Measurements from ENCODE around the gene GRIA2.

Gene GRIA2

DNA sequence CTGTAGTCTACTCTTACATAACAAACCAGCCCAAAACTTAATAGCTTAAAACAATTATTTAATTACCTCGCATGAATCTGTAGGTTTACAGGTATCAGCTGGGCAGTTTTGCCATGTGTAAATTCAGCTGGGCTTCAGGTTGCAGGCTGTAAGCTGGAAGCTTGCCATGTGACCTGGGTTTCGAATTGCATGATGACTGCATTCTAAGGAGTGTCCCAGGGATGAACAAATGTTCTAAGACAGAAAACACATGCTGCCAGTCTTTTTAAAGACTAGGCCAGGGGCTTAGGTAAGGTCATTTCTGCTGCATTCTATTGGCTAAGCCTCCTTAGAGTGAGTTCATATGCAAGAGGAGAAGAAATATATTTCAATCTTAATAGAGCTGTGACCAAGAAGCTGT, 44.8 kb downstream of the GRIA2 start:
- no peak for DNase-seq (ENCODE audit: low read depth)

DNA sequence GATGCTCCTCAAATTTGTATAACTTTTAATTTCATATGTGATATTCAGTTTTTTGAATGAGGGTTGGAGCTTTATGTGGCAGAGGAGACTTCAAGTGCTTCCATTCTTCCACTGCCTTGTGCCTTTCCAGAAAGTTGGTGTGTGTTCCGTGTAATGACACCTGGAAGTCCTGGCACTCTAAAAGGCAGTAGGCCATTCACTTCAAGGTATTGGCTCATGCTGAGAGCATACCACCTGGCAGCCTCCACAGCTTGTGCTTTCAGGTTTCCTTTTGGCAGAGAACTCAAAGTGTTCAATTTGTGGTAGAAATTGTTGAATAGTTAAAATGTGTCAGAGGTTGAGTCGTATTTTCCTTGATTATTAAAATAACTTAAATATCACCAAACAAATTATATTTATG, 49.6 kb downstream of the GRIA2 start:
- DNase-seq (ENCODE audit: low read depth), result no peak

DNA sequence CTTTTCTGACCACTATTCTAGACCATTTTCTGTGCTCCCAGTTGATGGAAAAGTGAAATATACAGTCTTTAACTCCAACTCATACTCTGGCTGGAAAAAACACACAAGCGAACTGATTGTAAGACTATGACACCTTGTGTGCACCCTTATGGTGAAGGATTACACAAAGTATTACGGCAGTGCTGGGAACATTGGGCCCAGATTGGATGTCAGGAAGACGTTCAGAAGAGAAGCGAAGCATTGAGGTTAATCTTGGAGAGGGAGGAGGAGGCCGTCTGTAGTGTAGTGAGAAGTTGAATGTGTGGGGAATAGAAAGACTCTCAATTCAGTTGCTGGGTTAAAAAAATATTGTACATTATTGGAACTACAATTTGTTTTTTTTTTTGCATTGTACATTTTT, 50.0 kb downstream of the GRIA2 start:
- DNase-seq (ENCODE audit: low read depth), result no peak

DNA sequence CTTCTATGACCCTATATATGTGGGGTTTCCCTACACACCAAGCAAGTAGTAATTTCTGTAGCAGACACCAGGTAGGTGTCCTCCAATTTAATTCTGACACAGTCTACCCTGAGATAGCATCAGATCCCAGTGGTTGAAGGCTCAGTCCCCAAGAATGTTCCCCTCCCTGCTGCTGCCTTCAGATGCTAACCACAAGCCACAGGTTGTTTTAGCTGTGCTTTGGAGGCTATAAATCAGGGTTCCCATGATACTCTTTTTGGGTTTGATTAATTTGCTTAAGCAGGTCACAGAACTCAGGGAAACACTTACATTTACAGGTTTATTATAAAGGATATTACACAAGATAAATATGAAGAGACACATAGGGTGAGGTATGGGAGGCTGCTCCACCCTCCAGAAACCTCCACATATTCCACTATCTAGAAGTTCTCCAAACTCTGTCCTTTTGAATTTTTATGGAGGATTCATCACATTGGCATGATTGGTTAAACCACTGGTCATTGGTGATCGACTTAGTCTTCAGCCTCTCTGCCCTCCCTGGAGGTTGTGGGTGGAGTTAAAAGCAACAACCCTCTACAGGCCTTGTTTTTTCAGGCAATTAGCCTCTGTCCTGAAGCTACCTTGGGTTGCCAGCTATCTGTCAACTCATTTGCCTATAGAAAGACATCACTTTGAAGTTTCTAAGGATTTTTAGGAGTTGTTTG, 50.8 kb downstream of the GRIA2 start:
- DNase-seq (ENCODE audit: low read depth), result no peak

- no peak for DNase-seq (ENCODE audit: low read depth)
Measured at GRCh38 chr4:157280673-157281072, 60.1 kb downstream of the GRIA2 start.

- no peak for DNase-seq (ENCODE audit: low read depth)
Measured at GRCh38 chr4:157282019-157282418, 61.5 kb downstream of the GRIA2 start.

DNA sequence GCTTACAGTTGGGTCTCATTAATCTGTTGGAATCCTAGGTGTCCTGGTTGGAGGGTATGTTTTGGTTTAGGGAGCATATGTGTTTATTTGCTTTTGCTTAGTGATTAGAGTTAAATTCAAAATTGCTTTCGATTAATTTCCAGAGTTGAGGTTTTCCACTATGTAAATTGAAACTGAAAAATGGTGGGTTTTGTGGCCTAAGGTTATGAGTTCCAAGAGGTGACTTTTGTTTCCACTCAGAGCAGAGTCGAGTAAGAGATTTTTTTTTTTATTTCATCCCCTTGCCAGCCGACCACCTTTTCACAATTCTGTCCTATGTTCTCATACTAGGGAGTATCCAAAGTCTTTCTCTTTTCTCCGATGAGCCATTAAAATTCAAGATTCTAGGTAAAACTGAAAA, 66.9 kb downstream of the GRIA2 start:
- no peak for DNase-seq (ENCODE audit: low read depth)

DNA sequence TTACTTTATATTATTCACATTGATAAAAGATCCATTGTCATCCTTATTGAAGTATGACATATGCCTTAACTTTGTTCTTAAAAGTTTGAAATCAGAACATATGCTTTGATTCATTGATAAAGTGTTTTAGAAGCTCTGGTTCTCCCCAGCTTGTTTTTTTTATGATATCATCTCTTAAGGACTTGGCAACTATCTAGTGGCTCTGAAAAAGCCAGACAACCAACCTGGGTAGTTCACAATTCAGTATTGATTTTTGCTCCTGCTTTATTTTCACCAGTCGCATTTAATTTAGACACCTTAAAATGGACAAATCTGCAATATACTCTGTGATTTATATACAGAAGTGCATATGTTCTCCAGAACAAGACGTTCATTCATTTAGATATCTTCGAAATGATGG, 70.1 kb downstream of the GRIA2 start:
- DNase-seq (ENCODE audit: low read depth), result no peak

GRCh38 chr4:157291071-157291470, 70.5 kb downstream of the GRIA2 start:
- DNase-seq (ENCODE audit: low read depth), result no peak

DNA sequence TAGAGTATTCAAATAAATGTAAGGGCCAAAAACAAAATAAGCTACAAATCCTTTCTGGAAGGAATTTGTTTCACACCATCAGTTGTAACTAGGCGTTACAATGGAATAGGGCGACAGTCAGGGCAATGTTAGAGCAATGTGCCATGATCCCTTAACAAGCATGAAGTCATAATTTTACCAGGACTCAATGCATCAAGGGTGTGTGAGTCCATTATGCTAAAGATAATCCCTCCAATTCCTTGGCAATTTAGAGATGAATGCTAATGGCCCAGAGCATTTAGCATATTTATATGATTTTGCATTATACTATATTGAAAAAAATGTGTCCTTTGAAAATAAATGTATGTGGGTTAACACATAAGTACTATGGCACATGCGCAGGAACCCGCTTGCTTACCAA, 73.1 kb downstream of the GRIA2 start:
- DNase-seq (ENCODE audit: low read depth), result no peak

DNA sequence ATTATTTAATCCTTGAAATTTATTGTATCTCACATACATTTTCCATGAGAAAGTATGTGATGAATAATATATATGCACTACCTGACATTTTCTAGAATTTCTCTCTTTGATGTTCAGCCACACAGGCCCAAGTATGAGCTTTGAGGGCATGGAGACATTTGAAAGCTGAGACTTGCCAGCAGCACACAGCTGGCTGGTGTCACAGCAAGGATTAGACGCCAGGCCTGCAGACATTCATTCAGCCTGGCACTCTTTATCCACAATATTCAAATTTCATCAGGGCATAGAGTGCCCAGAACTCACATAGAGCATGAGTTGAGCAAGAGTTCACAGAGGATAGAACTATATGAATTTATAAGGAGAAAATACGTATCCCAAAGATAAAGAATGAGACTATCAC, 74.0 kb downstream of the GRIA2 start:
- DNase-seq (ENCODE audit: low read depth), result no peak

GRCh38 chr4:157300701-157301100, 80.2 kb downstream of the GRIA2 start:
- no peak for DNase-seq (ENCODE audit: low read depth)

DNA sequence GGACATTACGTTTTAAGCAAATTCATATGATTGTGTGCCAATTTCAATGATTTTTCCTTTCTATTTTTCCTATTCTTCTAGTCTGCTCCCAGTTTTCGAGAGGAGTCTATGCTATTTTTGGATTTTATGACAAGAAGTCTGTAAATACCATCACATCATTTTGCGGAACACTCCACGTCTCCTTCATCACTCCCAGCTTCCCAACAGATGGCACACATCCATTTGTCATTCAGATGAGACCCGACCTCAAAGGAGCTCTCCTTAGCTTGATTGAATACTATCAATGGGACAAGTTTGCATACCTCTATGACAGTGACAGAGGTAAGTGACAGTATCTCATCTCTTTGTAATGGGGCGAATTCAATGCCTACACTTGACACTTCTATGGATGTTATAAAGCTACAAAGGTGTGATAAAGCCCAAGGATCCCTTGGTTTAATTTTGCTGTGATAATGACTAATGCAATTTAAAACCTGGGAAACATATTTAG, 83.0 kb downstream of the GRIA2 start:
- DNase-seq (ENCODE audit: low read depth), result no peak

- DNase-seq (ENCODE audit: low read depth), result no peak
Measured at GRCh38 chr4:157304769-157305168, 84.2 kb downstream of the GRIA2 start.

DNA sequence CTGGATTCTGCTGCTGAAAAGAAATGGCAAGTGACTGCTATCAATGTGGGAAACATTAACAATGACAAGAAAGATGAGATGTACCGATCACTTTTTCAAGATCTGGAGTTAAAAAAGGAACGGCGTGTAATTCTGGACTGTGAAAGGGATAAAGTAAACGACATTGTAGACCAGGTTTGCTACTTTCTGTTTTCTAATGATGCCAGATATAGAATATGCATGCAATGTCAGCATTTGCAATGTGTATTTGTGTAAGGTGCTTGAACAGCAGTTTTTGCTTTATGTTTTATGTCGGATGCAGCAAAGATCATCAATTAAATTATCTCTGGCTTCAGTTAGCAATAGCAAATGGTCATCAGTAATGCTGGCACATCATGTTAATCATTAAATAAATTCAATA, 92.2 kb downstream of the GRIA2 start:
- no peak for DNase-seq (ENCODE audit: low read depth)

DNA sequence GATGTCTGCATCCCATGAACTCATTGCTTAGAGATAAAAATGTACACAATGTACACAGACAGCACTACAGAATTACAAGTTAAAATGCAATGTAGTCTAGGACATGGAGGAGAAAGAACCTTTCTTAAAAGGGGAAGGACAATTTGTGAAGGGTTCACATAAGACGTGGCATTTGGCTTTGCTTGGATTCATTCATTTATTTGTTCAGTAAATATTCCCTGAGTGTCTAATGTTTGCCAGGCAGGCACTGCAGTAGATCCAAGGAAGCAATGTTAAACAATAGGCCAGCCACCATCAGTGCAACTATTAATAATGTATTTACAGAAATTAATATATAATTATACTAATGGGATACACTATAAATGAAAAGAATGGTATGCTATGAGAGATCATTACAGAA, 94.4 kb downstream of the GRIA2 start:
- no peak for DNase-seq (ENCODE audit: low read depth)

DNA sequence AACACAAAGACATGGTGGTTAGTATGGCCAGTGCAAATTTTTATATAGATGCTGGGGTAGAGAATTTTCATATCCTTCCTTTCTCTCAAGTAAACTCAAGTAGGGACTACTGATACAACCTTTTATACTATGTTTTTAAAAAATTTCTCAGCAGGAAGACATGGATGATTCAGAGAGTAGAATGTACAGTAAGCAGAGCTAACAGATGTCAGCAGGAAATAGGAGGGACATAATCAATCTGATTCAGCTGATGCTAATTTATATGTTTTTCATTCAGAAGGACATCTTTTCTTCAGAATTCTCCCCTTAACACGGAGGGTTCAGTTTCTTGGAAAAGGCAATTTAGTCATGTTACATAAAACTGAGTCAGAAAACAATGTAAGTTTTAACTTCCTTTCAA, 95.4 kb downstream of the GRIA2 start:
- no peak for DNase-seq (ENCODE audit: low read depth)

DNA sequence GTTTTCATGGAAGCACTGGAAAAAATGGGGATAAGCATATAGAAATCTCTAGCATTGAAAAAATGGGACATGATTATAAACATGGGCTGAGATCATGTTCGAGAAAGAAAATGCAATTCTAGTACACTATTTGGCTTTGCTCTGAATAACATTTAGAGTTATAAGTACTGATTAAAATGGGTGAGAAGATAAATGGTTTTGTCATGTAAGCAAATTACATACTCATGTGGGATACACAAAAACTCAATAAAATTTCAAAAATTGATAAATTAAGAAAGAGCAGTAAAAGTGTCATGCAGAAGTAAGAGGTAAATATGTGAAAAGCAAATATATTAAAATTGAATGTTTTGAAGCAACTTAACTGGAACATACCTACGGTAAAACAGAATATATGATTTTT, 99.6 kb downstream of the GRIA2 start:
- no peak for DNase-seq (ENCODE audit: low read depth)

- no peak for DNase-seq (ENCODE audit: low read depth)
Measured at GRCh38 chr4:157327666-157328065, 107.1 kb downstream of the GRIA2 start.

GRCh38 chr4:157357887-157358286, 137.4 kb downstream of the GRIA2 start:
- DNase-seq (ENCODE audit: low read depth), result no peak

- no peak for DNase-seq (ENCODE audit: low read depth)
Measured at GRCh38 chr4:157358439-157358838, 137.9 kb downstream of the GRIA2 start.

- no peak for DNase-seq (ENCODE audit: low read depth)
Measured at GRCh38 chr4:157358851-157359250, 138.3 kb downstream of the GRIA2 start.

DNA sequence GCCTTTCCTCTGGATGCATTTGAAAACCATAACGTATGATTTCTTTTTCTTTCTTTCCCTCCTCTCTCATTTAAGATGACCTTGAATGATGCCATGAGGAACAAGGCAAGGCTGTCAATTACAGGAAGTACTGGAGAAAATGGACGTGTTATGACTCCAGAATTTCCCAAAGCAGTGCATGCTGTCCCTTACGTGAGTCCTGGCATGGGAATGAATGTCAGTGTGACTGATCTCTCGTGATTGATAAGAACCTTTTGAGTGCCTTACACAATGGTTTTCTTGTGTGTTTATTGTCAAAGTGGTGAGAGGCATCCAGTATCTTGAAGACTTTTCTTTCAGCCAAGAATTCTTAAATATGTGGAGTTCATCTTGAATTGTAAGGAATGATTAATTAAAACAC, 142.8 kb downstream of the GRIA2 start:
- no peak for DNase-seq (ENCODE audit: low read depth)

DNA sequence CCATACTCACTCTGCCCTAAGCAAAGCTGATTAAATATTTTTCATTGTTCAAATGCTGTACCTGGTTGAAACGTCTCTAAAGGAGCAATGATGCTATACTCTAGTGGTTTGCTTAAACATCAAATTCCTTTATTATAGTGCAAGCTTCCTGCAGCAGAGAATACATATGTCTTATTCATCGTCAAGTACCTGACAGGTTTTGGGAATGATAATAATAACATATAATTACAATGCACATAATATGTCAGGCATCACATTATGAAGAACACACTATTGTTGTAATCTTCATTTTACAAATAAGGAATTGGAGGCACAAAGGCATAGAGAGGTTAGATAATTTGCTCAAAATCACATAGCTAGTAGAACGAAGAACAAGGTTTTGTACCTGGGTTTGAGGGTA, 151.6 kb downstream of the GRIA2 start:
- DNase-seq (ENCODE audit: low read depth), result no peak

GRCh38 chr4:157372567-157372966, 152.0 kb downstream of the GRIA2 start:
- no peak for DNase-seq (ENCODE audit: low read depth)
